GM12891 (cell line): Measurements from ENCODE around the gene ANKS1B.
A peak's percentile ranks its signal among the peaks of the same experiment; 100 is the strongest.

ENCODE experiments used
- DNase-seq: peaks from one replicate; pipeline ENCODE4 v3.0.0; 2011; ENCODE audit warnings: low spot score; ENCODE audit not compliant: insufficient read length
- FAIRE-seq: peaks from 2 replicates; lab custom pipeline; 2011; peaks lifted over from hg19 to GRCh38; lab: Jason Lieb, UNC
- PAX5 ChIP-seq: IDR thresholded peaks from 2 replicates; pipeline ENCODE4 v1.6.1; 2011; ENCODE audit warnings: low read length, moderate library complexity, mild to moderate bottlenecking; ENCODE audit not compliant: insufficient read depth, severe bottlenecking
- POLR2A ChIP-seq: IDR thresholded peaks from 2 replicates; pipeline ENCODE4 v1.6.1; 2011; ENCODE audit warnings: low read depth, low read length, control low read depth
- POLR2AphosphoS5 ChIP-seq: IDR thresholded peaks from 2 replicates; pipeline ENCODE4 v1.6.1; 2011; ENCODE audit warnings: low read depth, low read length, control low read depth
- POU2F2 ChIP-seq: IDR thresholded peaks from 2 replicates; pipeline ENCODE4 v1.6.1; 2011; ENCODE audit warnings: low read depth, mild to moderate bottlenecking, control low read depth, low read length, moderate library complexity
- SPI1 ChIP-seq: IDR thresholded peaks from 2 replicates; pipeline ENCODE4 v1.6.1; 2011; ENCODE audit warnings: low read depth, low read length, control low read depth
- TAF1 ChIP-seq: IDR thresholded peaks from 2 replicates; pipeline ENCODE4 v1.6.1; 2011; ENCODE audit warnings: low read depth, low read length, control low read depth

The ANKS1B gene

GRCh38 chr12:99130808-99131553, 853.8 kb downstream of the ANKS1B start:
- no peak for TF ChIP-seq PAX5
- peak; percentile 49 for TF ChIP-seq SPI1
- no peak for TF ChIP-seq POLR2AphosphoS5
- peak; percentile 56 for FAIRE-seq
- DNase-seq, result no peak

GRCh38 chr12:99128246-99128802, 856.4 kb downstream of the ANKS1B start:
- TF ChIP-seq POU2F2, result no peak
- TF ChIP-seq SPI1, result no peak
- no peak for TF ChIP-seq TAF1
- no peak for TF ChIP-seq PAX5
- TF ChIP-seq POLR2A, result no peak
- no peak for TF ChIP-seq POLR2AphosphoS5
- FAIRE-seq (no peak), DNase-seq (no peak)

GRCh38 chr12:99122959-99123358, 861.8 kb downstream of the ANKS1B start:
- no peak for FAIRE-seq
- DNase-seq, result no peak
- TF ChIP-seq POLR2A (no peak), TAF1 (no peak), POLR2AphosphoS5 (no peak), PAX5 (no peak), SPI1 (no peak), POU2F2 (no peak)

- no peak for TF ChIP-seq POLR2AphosphoS5
- TF ChIP-seq POLR2A, result no peak
- no peak for TF ChIP-seq SPI1
- no peak for TF ChIP-seq PAX5
- TF ChIP-seq TAF1, result no peak
- no peak for TF ChIP-seq POU2F2
- DNase-seq (no peak), FAIRE-seq (no peak)
These were observed 862.2 kb downstream of the ANKS1B start for GRCh38 chr12:99122496-99122895.

- FAIRE-seq (no peak), DNase-seq (no peak)
- TF ChIP-seq POU2F2 (no peak), PAX5 (no peak), POLR2A (no peak), SPI1 (no peak), POLR2AphosphoS5 (no peak), TAF1 (no peak)
These were observed 863.2 kb downstream of the ANKS1B start for GRCh38 chr12:99121546-99121945.

- no peak for TF ChIP-seq SPI1
- TF ChIP-seq POLR2A, result no peak
- no peak for FAIRE-seq
- DNase-seq, result no peak
These were observed 864.8 kb downstream of the ANKS1B start for GRCh38 chr12:99119943-99120342.

- FAIRE-seq (no peak), DNase-seq (no peak)
- TF ChIP-seq SPI1, result no peak
- TF ChIP-seq TAF1, result no peak
- TF ChIP-seq POU2F2, result no peak
- no peak for TF ChIP-seq POLR2AphosphoS5
- no peak for TF ChIP-seq POLR2A
These were observed 865.3 kb downstream of the ANKS1B start for GRCh38 chr12:99119449-99119848.

- no peak for TF ChIP-seq POLR2AphosphoS5
- TF ChIP-seq SPI1, result no peak
- TF ChIP-seq POU2F2, result no peak
- no peak for TF ChIP-seq PAX5
- TF ChIP-seq TAF1, result no peak
- TF ChIP-seq POLR2A, result no peak
- FAIRE-seq, result no peak
- no peak for DNase-seq
These were observed 873.1 kb downstream of the ANKS1B start for GRCh38 chr12:99111600-99111999.

- no peak for TF ChIP-seq POU2F2
- no peak for TF ChIP-seq TAF1
- no peak for TF ChIP-seq POLR2AphosphoS5
- no peak for TF ChIP-seq PAX5
- no peak for TF ChIP-seq POLR2A
- TF ChIP-seq SPI1, result no peak
- DNase-seq (no peak), FAIRE-seq (no peak)
These were observed 873.9 kb downstream of the ANKS1B start for GRCh38 chr12:99110868-99111267.

GRCh38 chr12:99110212-99110611, 874.5 kb downstream of the ANKS1B start:
- TF ChIP-seq POU2F2 (no peak), POLR2A (no peak), TAF1 (no peak), PAX5 (no peak), SPI1 (no peak), POLR2AphosphoS5 (no peak)
- FAIRE-seq, result no peak
- DNase-seq, result no peak
